ENCODE data around the gene FOXF2.

The FOXF2 gene

DNA sequence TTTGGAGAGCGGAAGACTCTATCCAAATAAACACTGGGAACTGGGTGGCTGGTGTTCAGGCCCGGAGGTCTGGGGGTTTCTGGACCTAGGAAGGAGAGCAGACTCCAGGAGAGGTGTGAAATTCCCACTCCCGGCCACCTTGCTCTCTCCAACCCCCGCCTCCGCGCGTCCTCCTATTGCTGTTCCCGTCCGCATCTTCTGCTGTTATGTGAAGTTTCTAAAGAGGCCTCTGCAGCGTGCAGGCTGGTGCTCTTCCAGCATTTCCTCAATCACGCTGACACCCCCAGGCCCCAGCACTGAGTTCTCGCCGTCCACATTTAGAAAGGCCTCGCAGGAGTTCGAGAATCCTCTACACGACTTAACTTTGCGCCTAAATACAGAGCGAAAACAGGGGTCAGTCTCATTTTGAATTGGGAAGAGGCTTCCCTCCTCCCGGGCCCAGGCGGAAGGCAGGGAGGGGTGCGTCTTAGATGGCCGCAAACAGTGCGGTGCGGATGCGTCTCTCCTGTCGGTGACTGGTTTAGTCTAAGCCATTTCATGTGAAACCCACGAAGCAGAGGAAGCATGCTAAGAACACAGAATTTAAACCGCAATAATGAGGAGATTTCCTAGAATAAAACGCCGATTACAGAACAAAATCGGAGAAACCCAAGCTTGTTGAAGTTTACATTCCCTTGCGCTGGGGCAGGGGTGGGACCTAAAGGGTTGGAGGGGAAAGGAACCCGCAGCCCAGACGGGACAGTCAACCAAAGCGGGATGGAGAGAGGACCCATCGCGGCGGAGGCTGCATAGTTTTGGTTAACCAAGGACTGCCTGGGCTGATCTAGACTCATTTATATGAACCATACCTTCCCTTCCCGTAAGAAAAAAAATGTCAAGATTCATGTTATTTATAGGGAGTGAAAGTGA, 4.0 kb upstream of the FOXF2 start:
- H3K4me3 ChIP-seq (ENCODE audit: low read depth, low read length), result no peak overlapping the region
- POLR2A ChIA-PET, result no interaction called here
- TF ChIP-seq, protein P1, sequence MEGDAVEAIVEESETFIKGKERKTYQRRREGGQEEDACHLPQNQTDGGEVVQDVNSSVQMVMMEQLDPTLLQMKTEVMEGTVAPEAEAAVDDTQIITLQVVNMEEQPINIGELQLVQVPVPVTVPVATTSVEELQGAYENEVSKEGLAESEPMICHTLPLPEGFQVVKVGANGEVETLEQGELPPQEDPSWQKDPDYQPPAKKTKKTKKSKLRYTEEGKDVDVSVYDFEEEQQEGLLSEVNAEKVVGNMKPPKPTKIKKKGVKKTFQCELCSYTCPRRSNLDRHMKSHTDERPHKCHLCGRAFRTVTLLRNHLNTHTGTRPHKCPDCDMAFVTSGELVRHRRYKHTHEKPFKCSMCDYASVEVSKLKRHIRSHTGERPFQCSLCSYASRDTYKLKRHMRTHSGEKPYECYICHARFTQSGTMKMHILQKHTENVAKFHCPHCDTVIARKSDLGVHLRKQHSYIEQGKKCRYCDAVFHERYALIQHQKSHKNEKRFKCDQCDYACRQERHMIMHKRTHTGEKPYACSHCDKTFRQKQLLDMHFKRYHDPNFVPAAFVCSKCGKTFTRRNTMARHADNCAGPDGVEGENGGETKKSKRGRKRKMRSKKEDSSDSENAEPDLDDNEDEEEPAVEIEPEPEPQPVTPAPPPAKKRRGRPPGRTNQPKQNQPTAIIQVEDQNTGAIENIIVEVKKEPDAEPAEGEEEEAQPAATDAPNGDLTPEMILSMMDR (IDR thresholded peaks at IDR 0.05; ENCODE audit: insufficient read depth, low read length, missing control alignments), result no peak
- CTCF ChIA-PET, result interaction anchor here (0.6 to 3.2 kb wide), 5 partner anchors 11 to 663 kb away, joined by 3 to 23 read pairs (median 4); no protein-coding TSS in a partner anchor
- no peak for DNase-seq (ENCODE audit: low read depth, low spot score)

DNA sequence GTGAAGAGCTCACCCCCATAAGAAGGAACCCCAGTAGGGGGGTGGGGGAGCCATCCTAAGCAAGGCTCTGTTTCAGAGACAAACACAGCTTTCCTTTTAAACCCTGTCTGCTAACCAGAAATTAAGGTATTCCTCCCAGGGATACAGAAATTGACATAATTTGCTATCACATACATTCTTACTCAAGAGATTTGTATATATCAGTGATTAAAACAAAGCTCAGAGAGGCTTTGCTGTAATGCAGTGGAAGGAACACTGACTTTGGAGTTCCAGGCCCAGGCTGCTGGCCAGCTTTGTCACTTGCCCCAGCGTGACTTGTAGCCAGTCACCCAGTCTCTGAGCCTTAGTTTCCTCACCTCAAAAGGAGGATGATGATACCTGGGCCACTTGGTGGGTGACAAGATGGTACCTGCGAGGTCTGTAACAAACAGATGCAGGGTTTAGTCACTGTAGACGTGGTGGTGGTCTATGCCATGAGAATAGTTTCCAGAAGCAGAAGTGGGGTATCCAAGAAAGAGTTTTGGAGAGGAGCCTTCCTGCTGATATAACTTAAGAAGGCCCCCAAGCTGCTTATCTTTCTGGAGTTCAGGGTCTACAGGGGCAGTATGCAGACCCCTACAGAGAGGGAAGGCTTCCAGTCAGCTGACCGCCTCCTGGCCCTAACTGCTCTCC, 3.2 kb upstream of the FOXF2 start:
- DNase-seq (ENCODE audit: low read depth, low spot score), result no peak
- no peak overlapping the region for H3K4me3 ChIP-seq (ENCODE audit: low read depth, low read length)
- CTCF ChIA-PET, result interaction anchor here (0.6 to 3.2 kb wide), 7 partner anchors 10 to 792 kb away, joined by 3 to 23 read pairs (median 4); no protein-coding TSS in a partner anchor
- POLR2A ChIA-PET, result no interaction called here
- TF ChIP-seq, protein P1 (IDR thresholded peaks at IDR 0.05; ENCODE audit: insufficient read depth, low read length, missing control alignments), result no peak

DNA sequence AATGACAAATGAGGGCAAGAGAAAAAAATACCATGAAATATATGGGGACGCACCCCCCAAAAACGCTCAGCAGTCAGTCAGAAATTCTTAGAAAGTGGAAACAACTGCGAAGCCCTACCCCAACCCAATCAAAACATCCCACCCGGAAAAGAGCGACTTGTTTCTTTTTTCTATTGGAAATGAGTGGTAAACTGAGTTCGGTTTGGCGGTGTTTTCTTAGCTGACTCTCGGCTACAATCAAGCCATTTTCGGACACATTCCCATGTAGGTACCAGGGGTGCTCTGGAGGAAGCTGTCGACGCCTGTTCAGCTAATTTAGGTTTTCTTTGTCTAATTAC, 1.9 kb upstream of the FOXF2 start:
- no peak for DNase-seq (ENCODE audit: low read depth, low spot score)
- CTCF ChIA-PET, result interaction anchor here (2.1 to 3.2 kb wide), 3 partner anchors 9 to 665 kb away, joined by 8 to 23 read pairs (median 22); no protein-coding TSS in a partner anchor
- TF ChIP-seq, protein P1 (IDR thresholded peaks at IDR 0.05; ENCODE audit: insufficient read depth, low read length, missing control alignments), result no peak
- H3K4me3 ChIP-seq (ENCODE audit: low read depth, low read length), result no peak overlapping the region
- POLR2A ChIA-PET, result no interaction called here

DNA sequence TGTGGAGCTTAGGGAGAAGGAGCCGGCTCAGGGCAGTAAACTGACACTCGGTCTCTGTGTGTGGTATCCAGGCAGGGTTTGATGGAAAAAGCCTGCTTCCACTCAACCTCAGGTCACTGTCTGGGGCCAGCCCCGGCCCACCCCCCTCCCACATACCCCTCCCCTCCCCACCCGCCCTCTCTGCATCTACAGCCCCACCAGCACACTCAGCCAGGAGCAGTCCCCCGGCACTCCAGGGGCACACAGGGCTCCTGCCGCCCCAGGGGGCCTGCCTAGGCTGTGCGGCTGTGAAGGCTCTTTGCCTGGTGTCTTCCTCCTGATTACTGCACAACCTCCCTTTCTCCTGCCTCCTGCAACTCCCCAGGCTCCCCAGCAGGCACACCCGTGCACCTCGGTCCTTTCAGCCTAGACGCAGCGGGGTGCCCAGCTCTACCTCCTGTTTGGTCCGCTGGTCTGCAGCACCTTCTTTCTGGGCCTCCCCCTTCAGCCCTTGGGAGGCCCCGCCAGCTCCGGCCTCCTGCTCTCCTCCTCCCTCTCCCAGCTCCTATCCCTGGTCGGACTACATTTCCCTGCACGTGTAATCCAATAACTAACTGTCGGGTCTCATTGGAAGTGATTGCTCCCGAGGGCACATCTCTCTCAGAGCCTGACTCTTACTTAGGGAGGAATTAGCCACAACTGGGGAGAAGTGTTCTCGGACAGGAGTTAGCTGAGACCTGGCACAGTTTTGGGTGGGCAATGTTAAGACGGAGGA, 1.3 kb upstream of the FOXF2 start:
- ChIA-PET POLR2A (no interaction called here), CTCF (interaction anchor here (2.1 to 3.2 kb wide), 2 partner anchors 8 to 666 kb away, joined by 8 to 23 read pairs; no protein-coding TSS in a partner anchor)
- TF ChIP-seq, protein P1 (IDR thresholded peaks at IDR 0.05; ENCODE audit: insufficient read depth, low read length, missing control alignments), result no peak
- no peak overlapping the region for H3K4me3 ChIP-seq (ENCODE audit: low read depth, low read length)
- no peak for DNase-seq (ENCODE audit: low read depth, low spot score)

DNA sequence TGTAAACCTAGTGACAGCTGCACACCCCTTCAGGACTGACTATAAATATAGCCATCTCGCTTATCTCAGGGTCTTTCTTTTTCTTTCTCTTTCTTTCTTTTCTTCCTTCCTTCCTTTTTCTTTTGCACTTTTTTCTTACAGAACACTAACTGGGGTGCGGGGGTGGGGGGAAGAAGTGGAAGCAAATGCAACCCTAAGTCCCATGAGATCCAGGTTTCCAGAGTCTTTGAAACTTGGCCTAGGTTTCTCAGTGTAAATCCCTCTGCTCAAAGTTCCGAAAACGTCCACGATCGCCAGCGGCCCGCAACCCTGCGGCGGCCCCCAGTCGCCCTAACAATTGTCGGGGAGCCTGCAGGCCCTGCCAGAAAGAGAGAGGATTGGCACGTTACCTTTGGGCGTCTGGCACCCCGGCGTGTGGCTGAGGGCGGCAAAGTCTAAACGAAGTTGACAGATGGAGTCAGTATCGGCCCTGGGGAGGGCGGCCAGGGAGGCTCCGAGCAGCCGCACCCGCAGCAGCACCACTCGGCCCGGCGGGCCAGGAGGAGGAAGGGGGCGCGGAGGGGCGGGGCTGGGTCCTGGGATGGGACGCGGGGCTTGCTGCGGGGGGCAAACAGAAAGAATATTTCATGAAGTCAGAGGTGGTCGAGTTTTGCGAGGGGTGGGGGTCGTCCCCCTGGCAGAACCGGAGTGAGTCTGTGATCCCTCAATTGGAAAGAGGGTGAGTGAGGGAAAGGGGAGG, 577 bp upstream of the FOXF2 start:
- TF ChIP-seq, protein P1 (IDR thresholded peaks at IDR 0.05; ENCODE audit: insufficient read depth, low read length, missing control alignments), result no peak
- DNase-seq (ENCODE audit: low read depth, low spot score), result no peak
- POLR2A ChIA-PET, result no interaction called here
- H3K4me3 ChIP-seq (ENCODE audit: low read depth, low read length), result no peak overlapping the region
- CTCF ChIA-PET, result interaction anchor here (1.0 to 3.2 kb wide), 2 partner anchors 8 to 667 kb away, joined by 3 to 23 read pairs; no protein-coding TSS in a partner anchor

Measured in AG04449 (cell line).